ENCODE data around the gene TRABD2A.
"Not testable (repeated sequence)": the region's sequence is repeated elsewhere in the genome, so short reads cannot be mapped to it uniquely, and the experiment has no call there.

TRABD2A gene

GRCh38 chr2:84778911-84779690 lies 101.8 kb downstream of the TRABD2A start:
- H3K4me3 Mint-ChIP-seq = no peak overlapping the region
- peaks cover 30% of the 10 kb centered on the region for H3K9me3 Mint-ChIP-seq
- H3K27me3 Mint-ChIP-seq (ENCODE audit: low read depth) = peaks cover 3% of the 10 kb centered on the region
- H3K36me3 Mint-ChIP-seq (ENCODE audit: low read depth) = no peaks in the 10 kb centered on the region
- no peaks in the 10 kb centered on the region for H3K4me1 Mint-ChIP-seq
- H3K27ac Mint-ChIP-seq = no peak overlapping the region
- TF ChIP-seq, protein P1, sequence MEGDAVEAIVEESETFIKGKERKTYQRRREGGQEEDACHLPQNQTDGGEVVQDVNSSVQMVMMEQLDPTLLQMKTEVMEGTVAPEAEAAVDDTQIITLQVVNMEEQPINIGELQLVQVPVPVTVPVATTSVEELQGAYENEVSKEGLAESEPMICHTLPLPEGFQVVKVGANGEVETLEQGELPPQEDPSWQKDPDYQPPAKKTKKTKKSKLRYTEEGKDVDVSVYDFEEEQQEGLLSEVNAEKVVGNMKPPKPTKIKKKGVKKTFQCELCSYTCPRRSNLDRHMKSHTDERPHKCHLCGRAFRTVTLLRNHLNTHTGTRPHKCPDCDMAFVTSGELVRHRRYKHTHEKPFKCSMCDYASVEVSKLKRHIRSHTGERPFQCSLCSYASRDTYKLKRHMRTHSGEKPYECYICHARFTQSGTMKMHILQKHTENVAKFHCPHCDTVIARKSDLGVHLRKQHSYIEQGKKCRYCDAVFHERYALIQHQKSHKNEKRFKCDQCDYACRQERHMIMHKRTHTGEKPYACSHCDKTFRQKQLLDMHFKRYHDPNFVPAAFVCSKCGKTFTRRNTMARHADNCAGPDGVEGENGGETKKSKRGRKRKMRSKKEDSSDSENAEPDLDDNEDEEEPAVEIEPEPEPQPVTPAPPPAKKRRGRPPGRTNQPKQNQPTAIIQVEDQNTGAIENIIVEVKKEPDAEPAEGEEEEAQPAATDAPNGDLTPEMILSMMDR (IDR thresholded peaks at IDR 0.05; ENCODE audit: unreplicated experiment in 3 of 3) = no peak

- H3K4me3 Mint-ChIP-seq = no peak overlapping the region
- no peak overlapping the region for H3K27ac Mint-ChIP-seq
- peaks cover 7% of the 10 kb centered on the region for H3K36me3 Mint-ChIP-seq (ENCODE audit: low read depth)
- TF ChIP-seq, protein P1 (IDR thresholded peaks at IDR 0.05; ENCODE audit: unreplicated experiment in 3 of 3) = no peak
- peaks cover 48% of the 10 kb centered on the region for H3K9me3 Mint-ChIP-seq
- no peaks in the 10 kb centered on the region for H3K4me1 Mint-ChIP-seq
- H3K27me3 Mint-ChIP-seq (ENCODE audit: low read depth) = peaks cover 3% of the 10 kb centered on the region
Observed at GRCh38 chr2:84776011-84776410, 104.9 kb downstream of the TRABD2A start.

DNA sequence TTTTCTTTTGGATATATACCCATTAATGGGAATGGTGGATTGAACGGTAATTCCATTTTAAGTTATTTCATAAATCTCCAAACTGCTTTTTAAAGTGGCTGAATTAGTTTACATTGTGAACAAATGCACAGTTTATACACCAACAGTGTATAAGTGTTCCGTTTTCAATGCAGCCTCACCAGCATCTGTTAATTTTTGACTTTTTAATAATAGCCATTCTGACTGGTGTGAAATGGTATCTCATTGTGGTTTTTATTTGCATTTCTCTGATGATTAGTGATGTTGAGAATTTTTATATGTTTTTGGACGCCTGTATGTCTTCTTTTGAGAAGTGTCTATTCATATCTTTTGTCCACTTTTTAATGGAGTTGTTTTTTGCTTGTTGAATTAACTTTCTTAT lies 107.3 kb downstream of the TRABD2A start:
- H3K27me3 Mint-ChIP-seq (ENCODE audit: low read depth); H3K4me1 Mint-ChIP-seq; H3K36me3 Mint-ChIP-seq (ENCODE audit: low read depth); H3K4me3 Mint-ChIP-seq; H3K27ac Mint-ChIP-seq: not testable (repeated sequence)
- peaks cover 49% of the 10 kb centered on the region for H3K9me3 Mint-ChIP-seq
